ENCODE measurements around the gene LAMB1. TPM values are rescaled to one million over a fixed set of nuclear protein-coding genes. Genes with fewer than 3 reads are reported as not detected.
"Not testable (repeated sequence)": the region's sequence is repeated elsewhere in the genome, so short reads cannot be mapped to it uniquely, and the experiment has no call there.

LAMB1 gene
- total RNA-seq, 2 donors from 2014 or later: 91.6 to 130 TPM

DNA sequence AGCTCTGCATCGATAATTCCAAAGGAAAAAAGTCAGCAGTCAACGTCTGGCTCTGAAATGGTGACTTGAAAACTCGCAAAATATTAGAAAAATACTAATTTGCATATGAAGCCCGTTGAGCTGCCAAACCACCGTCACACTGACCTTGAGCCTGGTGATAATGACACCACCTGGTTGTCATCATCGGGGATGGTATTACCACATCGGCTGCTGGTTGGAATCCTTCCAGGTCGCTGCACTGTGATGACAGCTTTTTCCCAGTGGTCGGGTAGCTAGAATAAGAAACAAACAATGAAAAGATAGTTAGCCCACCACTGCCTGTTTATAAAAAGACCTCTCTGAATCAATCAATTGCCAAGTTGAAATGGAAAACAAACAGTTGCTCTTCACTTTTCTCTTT lies 41.6 kb downstream of the LAMB1 start:
- H3K4me1 ChIP-seq: no peaks in the 10 kb centered on the region
- H3K9me3 ChIP-seq: no peaks in the 10 kb centered on the region
- WGBS, 2 donors: 56 to 60% methylated on average over 9 of the region's 9 CpGs
- H3K36me3 ChIP-seq (replicated peaks in 1 of 2; ENCODE audit: insufficient read depth in 1 of 2, low read depth in 2 of 2): peaks cover 5 to 18% of the 10 kb centered on the region in 2 donors
- no peak for TF ChIP-seq POLR2A (IDR thresholded peaks at IDR 0.05)
- TF ChIP-seq, protein P1, sequence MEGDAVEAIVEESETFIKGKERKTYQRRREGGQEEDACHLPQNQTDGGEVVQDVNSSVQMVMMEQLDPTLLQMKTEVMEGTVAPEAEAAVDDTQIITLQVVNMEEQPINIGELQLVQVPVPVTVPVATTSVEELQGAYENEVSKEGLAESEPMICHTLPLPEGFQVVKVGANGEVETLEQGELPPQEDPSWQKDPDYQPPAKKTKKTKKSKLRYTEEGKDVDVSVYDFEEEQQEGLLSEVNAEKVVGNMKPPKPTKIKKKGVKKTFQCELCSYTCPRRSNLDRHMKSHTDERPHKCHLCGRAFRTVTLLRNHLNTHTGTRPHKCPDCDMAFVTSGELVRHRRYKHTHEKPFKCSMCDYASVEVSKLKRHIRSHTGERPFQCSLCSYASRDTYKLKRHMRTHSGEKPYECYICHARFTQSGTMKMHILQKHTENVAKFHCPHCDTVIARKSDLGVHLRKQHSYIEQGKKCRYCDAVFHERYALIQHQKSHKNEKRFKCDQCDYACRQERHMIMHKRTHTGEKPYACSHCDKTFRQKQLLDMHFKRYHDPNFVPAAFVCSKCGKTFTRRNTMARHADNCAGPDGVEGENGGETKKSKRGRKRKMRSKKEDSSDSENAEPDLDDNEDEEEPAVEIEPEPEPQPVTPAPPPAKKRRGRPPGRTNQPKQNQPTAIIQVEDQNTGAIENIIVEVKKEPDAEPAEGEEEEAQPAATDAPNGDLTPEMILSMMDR (IDR thresholded peaks at IDR 0.05): no peak
- H3K27ac ChIP-seq: no peak overlapping the region
- H3K27me3 ChIP-seq: no peaks in the 10 kb centered on the region
- DNase-seq: peak in 3 of 4 donors; percentile 26 to 37 (median 32)
- H3K4me3 ChIP-seq: no peak overlapping the region
- no peak for ATAC-seq
- intact Hi-C loops (cut with DNase I): no loop called here

DNA sequence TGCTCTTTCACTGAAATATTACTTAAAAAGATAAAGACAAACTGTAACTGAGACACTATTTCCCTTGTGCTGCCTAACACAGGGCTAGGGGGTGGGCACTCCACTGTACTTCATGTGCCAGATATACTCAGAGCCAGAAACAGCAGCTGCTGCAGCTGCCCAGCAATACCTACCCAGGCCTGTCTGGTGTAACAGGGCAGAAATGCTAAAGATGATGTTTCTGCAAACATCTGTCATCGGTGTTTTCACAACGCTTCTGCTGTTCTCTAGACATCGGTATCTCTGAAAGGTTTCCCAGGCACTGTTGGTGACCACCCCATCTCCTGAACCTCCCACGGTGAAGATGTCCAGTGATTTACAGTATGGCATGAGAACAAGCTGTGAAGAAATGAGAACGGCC lies 42.7 kb downstream of the LAMB1 start:
- Histone ChIP-seq H3K4me3 (no peak overlapping the region), H3K36me3 (replicated peaks in 1 of 2; ENCODE audit: insufficient read depth in 1 of 2, low read depth in 2 of 2) (peaks cover 5 to 15% of the 10 kb centered on the region in 2 donors), H3K4me1 (no peaks in the 10 kb centered on the region), H3K27ac (no peak overlapping the region), H3K9me3 (no peaks in the 10 kb centered on the region), H3K27me3 (no peaks in the 10 kb centered on the region)
- DNase-seq (no peak), ATAC-seq (no peak)
- 87 to 91% methylated on average over 5 of the region's 5 CpGs for WGBS, 2 donors
- TF ChIP-seq POLR2A (IDR thresholded peaks at IDR 0.05): no peak
- TF ChIP-seq, protein P1 (IDR thresholded peaks at IDR 0.05): no peak
- intact Hi-C loops (cut with DNase I): no loop called here

DNA sequence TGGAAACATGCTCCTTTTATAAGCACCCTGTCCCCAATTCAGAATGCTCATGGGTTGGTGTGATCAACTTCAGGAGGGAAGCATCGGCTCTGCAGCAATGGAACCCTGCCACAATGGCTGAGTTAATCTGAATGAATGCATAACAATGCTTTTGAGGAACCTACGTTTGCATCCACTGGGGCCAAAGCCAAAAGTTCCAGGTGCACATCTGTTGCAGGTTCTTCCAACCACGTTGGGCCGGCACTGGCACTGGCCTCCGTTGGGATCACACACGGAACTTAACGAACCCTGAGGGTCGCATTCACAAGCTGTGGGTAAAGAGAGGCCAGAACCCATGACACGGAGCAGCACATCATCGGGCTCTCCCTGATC lies 43.4 kb downstream of the LAMB1 start:
- H3K27ac ChIP-seq: no peak overlapping the region
- WGBS, 2 donors: 87 to 92% methylated on average over 10 of the region's 10 CpGs

GRCh38 chr7:107958764-107959526 lies 44.0 kb downstream of the LAMB1 start:
- WGBS, 2 donors: 82 to 84% methylated on average over 8 to 14 of the region's 14 CpGs
- intact Hi-C loops (cut with DNase I): no loop called here
- H3K27ac ChIP-seq: no peak overlapping the region
- ATAC-seq: peak; percentile 57
- no peaks in the 10 kb centered on the region for H3K9me3 ChIP-seq
- no peaks in the 10 kb centered on the region for H3K4me1 ChIP-seq
- H3K36me3 ChIP-seq (replicated peaks in 1 of 2; ENCODE audit: insufficient read depth in 1 of 2, low read depth in 2 of 2): peaks cover 5 to 12% of the 10 kb centered on the region in 2 donors
- H3K27me3 ChIP-seq: no peaks in the 10 kb centered on the region
- TF ChIP-seq, protein P1 (IDR thresholded peaks at IDR 0.05): no peak
- TF ChIP-seq POLR2A (IDR thresholded peaks at IDR 0.05): no peak
- DNase-seq: peak in 1 of 4 donors; percentile 42
- no peak overlapping the region for H3K4me3 ChIP-seq

More for the DNA sequence above, 43.4 kb downstream of the LAMB1 start:
- Histone ChIP-seq H3K36me3 (replicated peaks in 1 of 2; ENCODE audit: insufficient read depth in 1 of 2, low read depth in 2 of 2) (peaks cover 5 to 15% of the 10 kb centered on the region in 2 donors), H3K4me1 (no peaks in the 10 kb centered on the region), H3K9me3 (no peaks in the 10 kb centered on the region), H3K27me3 (no peaks in the 10 kb centered on the region), H3K4me3 (no peak overlapping the region)
- intact Hi-C loops (cut with DNase I): no loop called here
- ATAC-seq: no peak
- TF ChIP-seq, protein P1 (IDR thresholded peaks at IDR 0.05): no peak
- TF ChIP-seq POLR2A (IDR thresholded peaks at IDR 0.05): no peak
- no peak for DNase-seq

DNA sequence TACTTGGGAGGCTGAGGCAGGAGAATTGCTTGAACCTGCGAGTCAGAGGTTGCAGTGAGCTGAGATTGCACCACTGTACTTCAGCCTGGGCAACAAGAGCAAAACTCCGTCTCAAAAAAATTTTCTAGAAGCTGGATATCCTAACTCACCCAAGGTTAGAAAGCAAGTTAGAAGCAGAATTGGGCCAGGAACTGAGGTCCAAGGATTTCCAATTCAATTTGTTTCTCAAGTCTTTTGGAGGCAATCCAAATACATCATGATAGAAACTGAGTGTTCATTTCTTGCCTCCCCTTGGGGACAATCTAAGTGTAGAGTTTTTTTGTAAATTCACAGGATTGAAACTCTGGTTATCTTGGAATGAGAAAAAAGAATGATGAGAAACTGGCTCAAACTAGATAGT lies 45.5 kb downstream of the LAMB1 start:
- Histone ChIP-seq H3K4me1 (peaks cover 11% of the 10 kb centered on the region), H3K4me3 (no peak overlapping the region), H3K36me3 (replicated peaks in 1 of 2; ENCODE audit: insufficient read depth in 1 of 2, low read depth in 2 of 2) (peaks cover 5 to 9% of the 10 kb centered on the region in 2 donors), H3K27ac (no peak overlapping the region), H3K27me3 (no peaks in the 10 kb centered on the region), H3K9me3 (no peaks in the 10 kb centered on the region)
- WGBS, 2 donors: 90 to 93% methylated on average over 2 of the region's 2 CpGs
- DNase-seq (no peak), ATAC-seq (peak; percentile 38)
- intact Hi-C loops (cut with DNase I): no loop called here
- TF ChIP-seq, protein P1 (IDR thresholded peaks at IDR 0.05): no peak
- no peak for TF ChIP-seq POLR2A (IDR thresholded peaks at IDR 0.05)

GRCh38 chr7:107956950-107957349 lies 46.0 kb downstream of the LAMB1 start:
- peaks cover 15% of the 10 kb centered on the region for H3K4me1 ChIP-seq
- H3K27ac ChIP-seq; DNase-seq; H3K9me3 ChIP-seq; H3K36me3 ChIP-seq (replicated peaks in 1 of 2; ENCODE audit: insufficient read depth in 1 of 2, low read depth in 2 of 2); H3K27me3 ChIP-seq; H3K4me3 ChIP-seq; ATAC-seq; intact Hi-C loops (cut with DNase I): not testable (repeated sequence)
- 91 to 97% methylated on average over 4 of the region's 4 CpGs for WGBS, 2 donors

All from body of pancreas (tissue), 4 donors.